HUDEP-2 (cell line): ENCODE data around the gene NTNG2.
"Not testable (repeated sequence)": the region's sequence is repeated elsewhere in the genome, so short reads cannot be mapped to it uniquely, and the experiment has no call there.

Experiments used
- DNase-seq, 76 experiments: peaks; one replicate each; lab custom pipeline; 2025; ENCODE audit not compliant: unreplicated experiment in 76 of 76; lab: John Stamatoyannopoulos, UW

The NTNG2 gene

DNA sequence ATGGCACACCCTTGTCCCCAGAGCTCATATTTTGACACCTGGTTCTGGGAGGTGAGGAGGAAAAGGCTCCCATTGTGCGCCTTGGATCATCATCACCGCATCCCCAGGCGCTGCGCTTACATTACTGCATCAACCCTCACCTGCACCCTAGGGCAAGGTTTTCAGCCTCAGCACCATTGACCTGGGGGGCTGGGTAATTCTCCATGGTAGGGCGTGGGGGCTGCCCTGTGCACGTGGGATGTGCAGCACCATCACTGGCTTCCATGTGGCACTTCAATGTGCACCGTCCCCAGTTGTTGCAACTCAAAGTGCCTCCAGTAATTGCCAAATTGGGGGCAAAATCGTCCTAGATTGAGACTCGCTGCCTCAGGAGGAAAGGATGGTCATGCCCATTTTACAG, 83.6 kb downstream of the NTNG2 start:
- no peak for DNase-seq

DNA sequence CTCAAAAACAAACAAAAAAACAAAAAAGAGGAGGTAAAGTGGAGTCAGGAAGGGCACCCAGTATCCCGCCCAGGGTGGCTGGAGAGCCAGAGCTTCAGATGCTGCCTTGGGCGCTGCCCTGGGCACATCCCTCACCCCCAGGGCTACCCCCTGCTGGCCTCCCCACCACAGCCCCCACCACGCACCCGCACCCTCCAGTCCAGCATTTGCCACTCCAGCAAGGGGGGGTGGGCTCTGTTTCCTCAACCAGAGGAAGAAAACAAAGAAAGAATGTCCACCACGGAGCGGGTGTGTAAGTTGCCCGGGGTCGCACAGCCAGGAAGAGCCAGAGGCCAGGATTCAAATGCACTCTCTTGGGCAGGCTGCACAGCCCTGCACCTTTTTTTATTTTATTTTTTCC, 86.1 kb downstream of the NTNG2 start:
- DNase-seq: no peak

DNA sequence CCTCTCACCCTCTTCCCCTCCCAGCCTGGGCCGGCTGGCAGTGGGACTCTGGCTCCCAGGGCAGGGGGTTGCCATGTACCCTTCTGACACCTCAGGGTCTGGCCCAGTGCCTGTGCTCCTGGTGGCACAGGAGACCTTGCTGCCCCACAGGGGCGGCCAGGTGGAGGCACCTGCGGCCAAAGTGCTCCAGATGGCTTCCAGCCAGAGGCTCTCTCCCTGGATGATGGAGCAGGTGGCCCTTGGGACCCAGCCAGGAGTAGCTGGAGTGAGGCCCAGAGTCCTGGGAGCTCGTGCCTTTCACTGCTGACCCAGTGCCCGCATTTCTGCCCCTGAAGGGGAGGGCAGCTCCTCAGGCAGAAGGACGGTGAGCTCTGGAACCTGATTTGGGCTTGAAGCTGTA, 87.3 kb downstream of the NTNG2 start:
- no peak for DNase-seq

DNA sequence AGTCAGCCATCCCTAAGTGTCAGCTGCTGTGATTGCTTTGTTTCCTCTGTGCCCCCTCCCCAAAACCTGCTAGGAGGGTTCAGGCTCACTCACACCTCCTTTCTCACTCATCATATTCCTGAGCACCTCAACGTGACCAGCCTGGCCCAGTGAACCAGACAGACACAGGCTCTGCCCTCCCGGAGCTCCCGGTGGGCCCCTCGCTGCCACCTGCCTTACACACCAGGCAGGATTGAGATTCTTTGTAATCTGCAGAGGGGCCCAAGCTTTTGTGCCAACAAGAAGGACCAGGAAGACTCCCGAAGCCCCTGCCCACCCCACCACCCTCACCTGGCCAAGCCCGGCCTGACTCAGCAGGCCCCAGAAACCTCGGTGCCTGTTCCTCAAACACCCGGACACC, 87.8 kb downstream of the NTNG2 start:
- no peak for DNase-seq

DNA sequence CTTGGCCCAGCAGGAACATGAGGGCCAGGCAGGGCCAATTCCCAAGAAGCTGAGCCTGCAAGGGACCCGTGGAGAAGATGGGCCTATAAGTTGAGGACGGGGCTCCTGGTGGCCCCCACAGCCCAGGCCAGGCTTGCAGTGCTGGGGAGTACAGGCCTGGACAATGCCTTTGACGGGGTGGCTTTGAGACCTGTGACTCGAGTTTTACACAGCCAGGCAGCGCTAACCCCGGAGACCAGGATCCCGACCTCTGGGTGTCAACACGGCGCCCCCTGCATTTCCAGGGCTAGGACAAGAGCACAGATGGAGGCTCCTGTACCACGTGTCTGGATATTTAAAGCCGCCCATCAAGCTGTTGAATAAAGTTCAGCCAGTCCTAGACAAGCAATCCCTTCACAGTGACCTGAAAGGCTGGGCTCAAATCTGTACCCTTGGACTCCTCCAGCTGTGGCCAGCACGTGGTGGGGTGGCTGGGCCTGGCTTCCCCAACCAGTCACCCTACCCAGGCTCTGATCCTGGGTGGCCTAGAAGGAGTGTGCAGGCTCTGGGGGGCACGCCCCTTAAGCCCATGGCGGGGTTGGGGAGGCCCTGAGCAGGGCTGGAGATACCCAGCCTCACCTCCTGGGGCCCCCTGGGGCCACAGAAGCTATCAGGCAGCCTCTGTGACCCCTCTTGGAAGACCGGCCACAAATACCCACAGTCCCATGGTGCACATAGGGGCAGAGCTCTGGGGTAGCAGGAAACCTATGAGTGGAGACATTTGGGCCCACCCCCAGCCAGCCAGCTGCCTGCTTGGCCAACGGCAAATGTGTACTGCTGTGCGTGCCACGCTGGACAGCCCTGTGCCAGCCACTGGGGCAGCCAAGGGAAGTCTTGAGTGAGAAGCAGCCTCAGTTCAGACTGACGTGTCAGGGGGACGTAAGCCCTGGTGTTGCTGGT, 88.7 kb downstream of the NTNG2 start:
- no peak for DNase-seq

DNA sequence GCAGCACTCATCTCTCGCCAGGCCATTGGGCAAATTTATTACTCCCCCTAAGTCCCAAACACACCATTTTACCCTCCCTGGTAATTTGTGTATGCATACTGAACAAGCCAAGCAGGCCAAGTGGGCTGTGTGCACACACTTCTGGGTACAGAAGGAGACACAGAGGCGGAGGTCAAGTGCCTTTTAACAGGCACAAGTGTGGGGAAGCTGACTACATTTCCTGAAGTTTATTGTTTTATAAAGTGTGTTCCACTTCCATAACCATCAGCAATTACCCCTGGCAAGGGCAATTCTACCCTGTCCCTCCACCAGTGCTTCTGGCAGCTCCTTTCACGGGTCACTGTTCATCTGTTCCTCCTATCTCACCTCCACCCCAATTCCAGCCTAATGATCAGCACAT, 99.0 kb downstream of the NTNG2 start:
- DNase-seq: no peak

DNA sequence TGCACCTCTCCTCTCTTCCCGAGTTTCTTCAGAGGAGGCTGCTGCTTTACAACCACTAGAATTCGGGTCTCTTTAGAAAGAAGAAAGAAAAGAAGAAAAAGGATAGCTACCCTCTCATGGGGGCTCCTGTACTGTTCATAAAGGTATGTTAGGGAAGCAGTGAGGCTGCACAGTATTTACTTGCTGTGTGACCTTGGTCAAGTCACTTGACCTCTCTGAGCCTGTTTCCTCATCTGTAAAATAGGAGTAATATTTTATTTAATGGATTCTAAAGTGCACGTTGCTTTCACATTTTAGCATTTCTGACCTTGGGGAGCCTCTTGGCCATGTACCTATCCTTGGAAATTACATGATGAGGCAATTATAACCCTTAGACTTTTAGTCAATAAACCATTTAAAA, 104.2 kb downstream of the NTNG2 start:
- no peak for DNase-seq

DNA sequence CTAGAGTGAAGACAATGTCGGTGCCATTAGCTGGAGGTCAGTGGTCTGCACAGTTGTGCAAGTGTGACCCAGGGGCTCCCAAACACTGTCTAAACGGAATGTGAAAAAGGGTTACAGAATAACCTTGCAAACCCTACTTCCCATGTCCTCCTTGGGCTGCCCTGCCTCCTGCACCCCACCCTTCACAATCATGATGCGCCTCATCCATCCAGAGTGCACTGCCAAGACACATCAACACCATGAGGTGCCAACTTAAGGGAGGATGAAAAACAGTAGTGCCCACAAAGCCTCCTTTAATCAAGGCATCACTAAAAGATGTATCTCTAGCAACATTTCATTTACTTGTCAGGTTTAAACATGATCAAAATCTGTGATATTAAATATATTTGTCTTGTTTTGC, 105.8 kb downstream of the NTNG2 start:
- no peak for DNase-seq

DNA sequence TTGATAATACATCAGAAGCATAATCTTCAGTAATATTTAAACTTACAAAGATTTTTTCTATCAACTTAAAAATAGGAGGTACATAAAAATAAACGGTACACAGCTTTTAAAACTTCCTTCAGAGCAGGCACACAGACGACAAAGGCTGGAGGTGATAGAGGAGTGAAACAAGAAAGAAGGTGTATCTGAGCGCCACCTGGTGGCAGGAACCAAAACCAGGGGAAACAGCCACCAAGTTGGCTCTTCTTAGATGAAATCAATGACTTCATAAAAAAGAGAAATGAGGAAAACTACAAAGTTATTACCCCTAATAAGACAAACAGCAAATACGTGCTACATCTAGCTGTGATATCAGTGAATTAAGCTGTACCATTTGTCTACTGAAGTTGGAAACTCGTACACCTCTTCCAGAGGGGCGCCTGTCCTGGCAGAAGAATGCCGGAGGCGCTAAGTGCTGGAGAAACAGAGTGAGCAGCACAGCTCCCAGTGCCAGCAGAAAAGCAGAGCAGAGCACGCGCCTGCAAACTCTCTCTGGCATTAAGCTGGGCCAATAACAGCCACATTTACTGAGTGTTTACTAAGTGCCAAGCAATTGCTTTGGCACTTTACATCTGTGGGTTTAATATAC, 107.0 kb downstream of the NTNG2 start:
- DNase-seq: peak in 56 of 76 experiments; percentile 2 to 65 (median 38)

DNA sequence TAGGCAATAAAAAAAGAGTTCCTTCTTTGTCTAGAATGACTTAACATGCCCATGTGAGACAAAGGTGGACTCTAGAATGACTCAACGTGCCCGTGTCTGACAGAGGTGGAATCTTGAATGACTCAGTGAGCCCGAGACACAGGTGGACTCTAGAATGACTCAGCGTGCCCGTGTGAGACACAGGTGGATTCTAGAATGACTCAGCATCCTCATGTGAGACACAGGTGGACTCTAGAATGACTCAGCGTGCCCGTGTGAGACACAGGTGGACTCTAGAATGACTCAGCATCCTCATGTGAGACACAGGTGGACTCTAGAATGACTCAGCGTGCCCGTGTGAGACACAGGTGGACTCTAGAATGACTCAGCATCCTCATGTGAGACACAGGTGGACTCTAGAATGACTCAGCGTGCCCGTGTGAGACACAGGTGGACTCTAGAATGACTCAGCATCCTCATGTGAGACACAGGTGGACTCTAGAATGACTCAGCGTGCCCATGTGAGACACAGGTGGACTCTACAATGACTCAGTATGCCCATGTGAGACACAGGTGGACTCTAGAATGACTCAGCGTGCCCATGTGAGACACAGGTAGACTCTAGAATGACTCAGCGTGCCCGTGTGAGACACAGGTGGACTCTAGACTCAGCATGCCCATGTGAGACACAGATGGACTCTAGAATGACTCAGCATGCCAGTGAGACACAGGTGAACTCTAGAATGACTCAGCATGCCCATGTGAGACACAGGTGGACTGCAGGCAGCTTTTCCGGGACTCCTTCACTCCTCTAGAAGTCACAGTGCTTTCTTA, 108.1 kb downstream of the NTNG2 start:
- DNase-seq: not testable (repeated sequence)

DNA sequence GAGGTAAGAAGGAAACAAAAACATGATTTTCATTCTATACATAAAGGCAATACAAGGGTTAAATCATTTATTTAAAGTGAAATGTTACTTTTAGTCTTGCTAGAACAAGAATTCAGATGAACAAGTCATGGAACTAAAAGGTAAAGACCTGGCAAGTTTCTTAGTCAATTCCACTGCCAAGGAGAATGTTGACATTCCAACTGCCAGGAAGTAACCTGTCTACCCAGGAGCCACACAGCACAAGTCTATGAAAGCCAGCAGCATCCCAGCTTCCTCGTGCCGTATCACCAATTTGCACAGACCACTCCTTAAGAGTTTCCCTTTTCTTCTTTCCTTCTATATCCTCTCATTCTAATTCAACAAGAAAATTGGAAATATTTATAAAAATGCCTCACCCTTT, 113.0 kb downstream of the NTNG2 start:
- DNase-seq: no peak

DNA sequence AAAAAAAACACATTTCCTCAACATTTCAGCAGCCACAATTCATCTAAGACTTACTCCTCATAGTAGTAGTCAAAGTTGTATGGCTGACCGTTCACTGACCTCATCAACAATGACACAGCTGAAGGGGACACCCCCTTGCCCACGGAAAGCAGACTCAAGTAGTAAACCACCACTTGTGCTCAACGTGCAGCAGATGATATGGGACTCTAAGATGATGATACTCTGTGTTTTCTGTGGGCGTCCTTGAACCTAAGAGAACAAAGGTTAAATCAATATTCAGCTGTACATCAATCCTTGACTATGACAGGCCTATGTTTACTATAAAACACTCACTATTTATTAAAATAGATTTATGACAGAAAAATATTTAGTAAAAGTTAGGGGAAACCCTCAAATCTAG, 121.3 kb downstream of the NTNG2 start:
- no peak for DNase-seq

DNA sequence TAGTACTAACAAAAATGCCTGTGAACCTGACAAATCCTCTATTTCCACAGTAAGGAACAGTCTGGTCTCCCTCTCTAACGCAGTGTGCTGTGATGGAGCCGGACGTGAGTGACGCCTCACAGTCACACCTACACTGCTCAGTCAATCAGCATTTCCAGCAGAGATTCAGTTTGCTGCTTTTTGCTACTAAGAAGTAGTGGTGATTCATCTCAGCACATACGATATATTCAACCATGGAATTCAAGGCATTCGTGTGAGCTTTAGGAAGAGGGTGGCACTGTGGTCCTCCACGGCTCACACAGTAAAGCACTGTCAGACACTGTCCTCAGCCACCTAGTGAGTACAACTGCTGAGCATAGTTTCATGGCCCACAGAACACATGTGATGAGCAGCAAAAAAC, 122.0 kb downstream of the NTNG2 start:
- DNase-seq: no peak

DNA sequence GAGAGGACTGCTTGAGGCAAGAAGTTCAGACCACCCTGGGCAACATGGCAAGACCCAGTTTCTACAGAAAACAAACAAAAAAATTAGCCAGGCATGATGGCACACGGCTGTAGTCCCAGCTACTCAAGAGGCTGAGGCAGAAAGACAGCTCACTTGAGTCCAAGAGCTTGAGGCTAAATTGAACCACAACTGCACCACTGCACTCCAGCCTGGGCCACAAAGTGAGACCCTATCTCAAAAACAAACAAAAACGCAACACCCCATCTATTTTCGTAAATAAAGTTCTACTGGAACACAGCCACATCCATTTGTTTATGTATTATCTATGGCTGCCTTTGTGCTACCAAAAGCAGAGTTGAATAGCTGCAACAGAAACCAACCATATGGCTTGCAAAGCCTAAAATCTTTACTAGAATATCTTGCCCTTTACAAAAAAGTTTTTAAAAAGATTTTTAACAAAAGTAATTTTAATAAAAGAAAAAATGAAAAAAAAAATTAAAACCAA, 125.5 kb downstream of the NTNG2 start:
- DNase-seq: no peak

DNA sequence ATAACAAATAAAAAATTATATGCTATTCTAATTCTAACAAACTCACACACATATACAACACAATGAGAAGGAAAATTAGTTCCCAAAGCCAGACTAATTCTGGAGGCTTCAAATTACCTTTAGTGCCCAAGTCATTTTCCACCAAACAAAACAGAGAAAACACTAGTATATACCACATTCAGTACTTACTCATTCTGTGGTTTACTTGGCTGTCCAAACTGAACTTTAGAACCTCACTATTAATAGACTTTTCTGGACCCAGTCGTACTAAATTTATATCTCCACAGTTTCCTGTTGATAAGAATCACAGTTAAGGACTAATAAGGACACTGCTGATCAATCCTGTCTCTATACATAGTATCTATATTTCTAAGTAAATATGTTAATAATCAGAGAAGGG, 126.5 kb downstream of the NTNG2 start:
- DNase-seq: no peak

DNA sequence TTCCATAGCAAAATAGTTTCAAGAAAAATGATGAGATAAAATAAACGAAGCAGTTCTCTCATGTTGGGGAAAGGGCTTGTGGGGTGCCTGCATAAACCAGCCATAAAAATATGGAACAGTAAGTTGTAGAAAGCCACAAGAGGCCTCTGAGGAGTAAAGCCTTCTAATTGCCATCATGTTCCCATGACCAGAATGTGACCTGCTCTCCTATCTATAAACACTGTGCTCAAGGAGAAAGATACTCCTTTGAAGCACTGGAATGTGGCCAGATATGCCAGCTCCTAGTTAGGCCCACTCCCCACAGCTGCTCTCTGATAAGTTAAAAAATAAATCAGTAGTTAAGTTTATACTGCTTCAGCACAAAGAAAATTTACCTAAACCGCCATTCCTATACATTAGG, 127.1 kb downstream of the NTNG2 start:
- DNase-seq: peak in 44 of 76 experiments; percentile 1 to 41 (median 13)

DNA sequence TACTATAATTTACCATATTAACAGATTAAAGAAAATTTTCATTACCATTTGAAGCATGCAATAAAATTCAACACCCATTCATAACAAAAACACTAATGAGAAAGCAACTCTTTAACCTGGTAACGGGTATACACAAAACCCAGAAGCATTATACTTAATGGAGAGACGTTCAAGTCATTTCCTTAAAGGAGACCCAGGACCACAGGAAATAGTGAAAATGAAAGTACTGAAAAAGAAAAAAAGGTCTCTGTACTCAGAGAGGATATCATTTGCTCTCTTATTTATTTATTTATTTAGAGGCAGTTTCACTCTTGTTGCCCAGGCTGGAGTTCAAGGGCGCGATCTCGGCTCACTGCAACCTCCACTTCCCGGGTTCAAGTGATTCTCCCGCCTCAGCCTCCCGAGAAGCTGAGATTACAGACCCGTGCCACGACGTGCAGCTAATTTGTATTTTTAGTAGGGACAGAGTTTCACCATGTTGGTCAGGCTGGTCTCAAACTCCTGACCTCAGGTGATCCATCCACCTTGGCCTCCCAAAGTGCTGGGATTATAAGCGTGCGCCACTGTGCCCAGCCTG, 131.4 kb downstream of the NTNG2 start:
- no peak for DNase-seq
